IMR-90 (cell line): Measurements from ENCODE around the gene GCH1. TPM values are rescaled to one million over a fixed set of nuclear protein-coding genes. Genes with fewer than 3 reads are reported as not detected.

Experiments
- ATAC-seq: fragments of 200-7000 bp; cut with Tn5 transposase; 2 replicates; pipeline ENCODE4 v1.9.1; 2020; ENCODE audit warnings: low read depth, mild to moderate bottlenecking, moderate library complexity
- BruUV-seq: library from RNA; stranded (reverse); fragments of 400-500 nt; replicated peaks from 2 replicates; lab custom pipeline; 2021; lab: Mats Ljungman, UMichigan
- CTCF ChIA-PET: fragments of 300-600 bp; formaldehyde crosslinking; extraction: SDS; loops from one replicate; lab custom pipeline; 2021; ENCODE audit warnings: antibody characterized with exemption; lab: Yijun Ruan, JAX
- POLR2A ChIA-PET: fragments of 300-600 bp; sonication (Branson Sonifier 250); formaldehyde crosslinking; loops from one replicate; lab custom pipeline; 2022; ENCODE audit warnings: antibody characterized with exemption; ENCODE audit not compliant: unreplicated experiment; lab: Charles Lee
- DNase-seq: peaks from one replicate; pipeline ENCODE4 v3.0.0; 2013
- H2AFZ ChIP-seq: replicated peaks from 2 replicates; pipeline ENCODE3; 2013; ENCODE audit warnings: low read length, mild to moderate bottlenecking; ENCODE audit not compliant: poor library complexity
- H2AK5ac ChIP-seq: 2 replicates; pipeline ENCODE4 v1.6.1; 2013; ENCODE audit warnings: low read depth, low read length, inconsistent platforms
- H2AK9ac ChIP-seq: replicated peaks from 2 replicates; pipeline ENCODE3; 2013; ENCODE audit warnings: mild to moderate bottlenecking, low read depth, low read length, moderate library complexity; ENCODE audit not compliant: poor library complexity
- H2BK120ac ChIP-seq: 2 replicates; pipeline ENCODE4 v1.6.1; 2013; ENCODE audit warnings: low read depth, low read length, inconsistent platforms
- H2BK15ac ChIP-seq: 3 replicates; pipeline ENCODE4 v1.6.1; 2013; ENCODE audit warnings: low read depth, low read length, inconsistent platforms
- H2BK20ac ChIP-seq: 2 replicates; pipeline ENCODE4 v1.6.1; 2013; ENCODE audit warnings: low read depth, mild to moderate bottlenecking, inconsistent platforms, low read length, moderate library complexity
- H2BK5ac ChIP-seq: 2 replicates; pipeline ENCODE4 v1.6.1; 2013; ENCODE audit warnings: mild to moderate bottlenecking, low read depth, low read length, inconsistent platforms; ENCODE audit not compliant: poor library complexity, severe bottlenecking
- H3K14ac ChIP-seq: replicated peaks from 2 replicates; pipeline ENCODE4 v1.6.1; 2013; ENCODE audit warnings: low read depth, low read length, inconsistent platforms
- H3K18ac ChIP-seq: 2 replicates; pipeline ENCODE4 v1.6.1; 2013; ENCODE audit warnings: low read depth, low read length, control low read depth
- H3K23ac ChIP-seq: 2 replicates; pipeline ENCODE4 v1.6.1; 2013; ENCODE audit warnings: low read depth, low read length, inconsistent platforms
- H3K27ac ChIP-seq: 2 replicates; pipeline ENCODE4 v1.5.1; 2013; ENCODE audit warnings: mild to moderate bottlenecking, control low read depth, low read length; ENCODE audit not compliant: insufficient read depth
- H3K27me3 ChIP-seq: 2 replicates; pipeline ENCODE4 v1.6.1; 2013; ENCODE audit warnings: low read length; ENCODE audit not compliant: control insufficient read depth, insufficient read depth
- H3K36me3 ChIP-seq: 2 replicates; pipeline ENCODE4 v1.6.1; 2013; ENCODE audit warnings: low read length, mixed read lengths; ENCODE audit not compliant: control insufficient read depth, insufficient read depth
- H3K4ac ChIP-seq: 2 replicates; pipeline ENCODE4 v1.6.1; 2013; ENCODE audit warnings: low read depth, low read length, inconsistent platforms
- H3K4me1 ChIP-seq: 2 replicates; pipeline ENCODE4 v1.6.1; 2013; ENCODE audit warnings: low read length, mixed read lengths; ENCODE audit not compliant: control insufficient read depth, insufficient read depth
- H3K4me2 ChIP-seq: 2 replicates; pipeline ENCODE4 v1.6.1; 2013; ENCODE audit warnings: low read depth, mild to moderate bottlenecking, control low read depth, low read length, moderate library complexity
- H3K4me3 ChIP-seq: 2 replicates; pipeline ENCODE4 v1.5.1; 2013; ENCODE audit warnings: low read depth, mild to moderate bottlenecking, control low read depth, low read length, moderate library complexity; ENCODE audit not compliant: insufficient read depth
- H3K56ac ChIP-seq: 2 replicates; pipeline ENCODE4 v1.6.1; 2013; ENCODE audit warnings: low read length, inconsistent platforms; ENCODE audit not compliant: insufficient read depth; ENCODE audit errors: extremely low read depth
- H3K79me1 ChIP-seq, 2 experiments: 2 replicates each; pipeline ENCODE4 v1.6.1; 2013; ENCODE audit warnings: low read length in 2 of 2, inconsistent platforms in 1 of 2, low read depth in 1 of 2
- H3K9ac ChIP-seq: 2 replicates; pipeline ENCODE4 v1.6.1; 2013; ENCODE audit warnings: low read depth, low read length, control low read depth
- H3K9me1 ChIP-seq: 2 replicates; pipeline ENCODE4 v1.6.1; 2013; ENCODE audit warnings: low read length, inconsistent platforms; ENCODE audit not compliant: insufficient read depth
- H3K9me3 ChIP-seq: 2 replicates; pipeline ENCODE4 v1.6.1; 2013; ENCODE audit warnings: low read length; ENCODE audit not compliant: control insufficient read depth, insufficient read depth
- H4K20me1 ChIP-seq: 2 replicates; pipeline ENCODE4 v1.6.1; 2013; ENCODE audit warnings: low read length, inconsistent platforms; ENCODE audit not compliant: insufficient read depth
- H4K5ac ChIP-seq: 2 replicates; pipeline ENCODE4 v1.6.1; 2013; ENCODE audit warnings: mild to moderate bottlenecking, low read depth, low read length, control low read depth
- H4K8ac ChIP-seq, 2 experiments: 2 replicates each; pipeline ENCODE4 v1.6.1; 2013; ENCODE audit warnings: low read depth in 2 of 2, low read length in 2 of 2, control low read depth in 1 of 2, inconsistent platforms in 1 of 2
- H4K91ac ChIP-seq: 2 replicates; pipeline ENCODE4 v1.6.1; 2013; ENCODE audit warnings: low read depth, low read length, inconsistent platforms; ENCODE audit not compliant: insufficient read depth
- CEBPB ChIP-seq: IDR thresholded peaks from 2 replicates; pipeline ENCODE4 v1.6.1; 2012; ENCODE audit warnings: low read depth, low read length, improper control_type of control experiment
- MAZ ChIP-seq: IDR thresholded peaks from 2 replicates; pipeline ENCODE4 v1.6.1; 2012; ENCODE audit warnings: low read depth, mild to moderate bottlenecking, low read length, improper control_type of control experiment, moderate library complexity, borderline replicate concordance
- MXI1 ChIP-seq: IDR thresholded peaks from 2 replicates; pipeline ENCODE4 v1.6.1; 2012; ENCODE audit warnings: low read depth, mild to moderate bottlenecking, low read length, moderate library complexity, borderline replicate concordance
- RFX5 ChIP-seq: IDR thresholded peaks from 2 replicates; pipeline ENCODE4 v1.8.0; 2012; ENCODE audit warnings: low read depth, mild to moderate bottlenecking, low read length, moderate library complexity
- SMC3 ChIP-seq: fragments of 150-350 bp; IDR thresholded peaks from 2 replicates; pipeline ENCODE4 v1.6.1; 2016; ENCODE audit warnings: low read depth, mild to moderate bottlenecking, antibody characterized with exemption, low read length, moderate library complexity
- WGBS, 2 experiments: methylation state at CpG; one replicate each; pipeline versions ENCODE4 v1.1.5 to v1.1.7; 2013; ENCODE audit warnings: missing lambda C conversion rate in 2 of 2; ENCODE audit not compliant: insufficient read length in 1 of 2; ENCODE audit errors: extremely low coverage in 2 of 2; 5-methylcytosine and 5-hydroxymethylcytosine counted together
- dilution Hi-C: fragments of 300-500 bp; cut with HindIII; formaldehyde crosslinking; loops from one replicate; pipeline ENCODE4 v1.14.3; 2018; ENCODE audit warnings: low sequenced_read_pairs; ENCODE audit not compliant: unreplicated experiment
- in situ Hi-C: fragments of 300-500 bp; cut with MboI; formaldehyde crosslinking; loops from 3 replicates; pipeline ENCODE4 v1.14.3; 2019; ENCODE audit warnings: low sequenced_read_pairs, inconsistent platforms, mixed read lengths
- intact Hi-C: fragments of 100-400 bp; cut with micrococcal nuclease; formaldehyde crosslinking; loops from 2 replicates; pipeline ENCODE4 v1.10.0; 2022
- polyA plus RNA-seq, 3 experiments: library from polyadenylated mRNA; depleted of rRNA; stranded (reverse); fragments of >200 nt; gene quantifications; 2 replicates each; pipeline ENCODE4 v1.2.3, GENCODE V29; 2012; ENCODE audit warnings: low replicate concordance in 1 of 3
- total RNA-seq: library from RNA; depleted of rRNA; stranded (reverse); fragments of >200 nt; gene quantifications from 2 replicates; pipeline ENCODE4 v1.2.3, GENCODE V29; 2012

Gene GCH1
- total and polyA plus RNA-seq, 2 of the 4 experiments (the other 2 are of a cell fraction), result 0.54 to 0.74 TPM

DNA sequence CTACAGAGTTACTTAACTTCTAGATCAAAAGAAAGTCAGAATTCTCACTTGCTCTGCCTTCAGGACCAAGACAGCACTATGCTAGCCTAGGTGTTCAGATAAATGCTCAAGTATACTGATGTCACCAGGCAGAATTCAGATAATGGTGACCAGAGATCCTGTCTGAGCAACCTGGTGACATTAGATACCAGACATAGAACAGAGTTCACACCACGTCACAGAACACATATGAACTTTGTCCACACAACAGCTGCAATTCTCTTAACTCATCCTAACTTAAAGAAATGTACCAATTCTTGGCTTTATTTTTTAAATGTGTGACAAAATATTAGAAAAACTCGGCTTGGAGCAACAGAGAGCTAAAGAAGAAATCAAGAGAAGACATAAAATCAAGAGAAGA, 58.1 kb downstream of the GCH1 start:
- Histone ChIP-seq H2BK15ac (no peak overlapping the region), H2BK5ac (no peak overlapping the region), H2AK5ac (no peak overlapping the region), H3K4me3 (no peak overlapping the region), H3K56ac (no peak overlapping the region), H2BK20ac (no peak overlapping the region), H3K9me1 (no peaks in the 10 kb centered on the region), H3K9me3 (no peaks in the 10 kb centered on the region), H4K20me1 (no peaks in the 10 kb centered on the region), H2BK120ac (no peak overlapping the region), H3K14ac (no peak overlapping the region), H3K9ac (no peak overlapping the region), H3K27me3 (peaks cover 13% of the 10 kb centered on the region), H3K18ac (no peak overlapping the region), H4K8ac (no peak overlapping the region), H3K27ac (no peak overlapping the region), H3K36me3 (no peaks in the 10 kb centered on the region), H4K5ac (no peak overlapping the region), H4K91ac (no peak overlapping the region), H3K23ac (no peak overlapping the region), H2AK9ac (no peak overlapping the region), H3K4ac (no peak overlapping the region), H3K79me1 (no peaks in the 10 kb centered on the region), H2AFZ (no peak overlapping the region), H3K4me1 (peaks cover 2% of the 10 kb centered on the region; the same call in 1 of the 2 replicates), H3K4me2 (no peak overlapping the region)
- no peak for DNase-seq
- ATAC-seq, result no peak
- intact Hi-C loops, result no loop called here
- 50% methylated on average over 1 of the region's 2 CpGs; no CpG with 5 or more reads in 1 of the 2 experiments for WGBS, 2 experiments
- in situ Hi-C loops, result no loop called here
- BruUV-seq, result no TSS peak
- CTCF ChIA-PET, result no interaction called here
- dilution Hi-C loops, result no loop called here
- TF ChIP-seq SMC3, result no peak
- no peak for TF ChIP-seq RFX5
- no peak for TF ChIP-seq CEBPB
- no peak for TF ChIP-seq MAZ
- no peak for TF ChIP-seq MXI1
- POLR2A ChIA-PET, result no interaction called here
